OCI-LY3 (cell line): ENCODE results near the gene EXOC4.

Experiments
- H2AFZ ChIP-seq: fragments of 200-600, 300-600 bp; shearing (Covaris generic); 2 replicates; pipeline ENCODE4 v1.6.0; 2014; ENCODE audit warnings: antibody characterized with exemption, low read depth, low read length
- H3K27ac ChIP-seq: fragments of 200-600, 300-600 bp; sonication (generic); 2 replicates; pipeline ENCODE4 v1.5.1; 2014; ENCODE audit warnings: mild to moderate bottlenecking, low read length, moderate library complexity, mixed read lengths
- H3K27me3 ChIP-seq: fragments of 200-600, 300-600 bp; sonication (generic); 2 replicates; pipeline ENCODE4 v1.6.1; 2014; ENCODE audit warnings: low read depth, low read length, mixed read lengths
- H3K36me3 ChIP-seq: fragments of 200-600, 300-600 bp; sonication (generic); replicated peaks from 2 replicates; pipeline ENCODE3; 2014; ENCODE audit warnings: low read depth, low read length, mixed read lengths
- H3K4me1 ChIP-seq: fragments of 300-600, 200-600 bp; sonication (generic); 2 replicates; pipeline ENCODE4 v1.6.1; 2014; ENCODE audit warnings: low read length, mixed read lengths
- H3K4me2 ChIP-seq: fragments of 200-600, 300-600 bp; sonication (generic); 2 replicates; pipeline ENCODE4 v1.6.1; 2014; ENCODE audit warnings: low read length, mixed read lengths
- H3K4me3 ChIP-seq: fragments of 300-600, 200-600 bp; sonication (generic); 2 replicates; pipeline ENCODE4 v1.5.1; 2014; ENCODE audit warnings: antibody characterized with exemption, mild to moderate bottlenecking, low read length, moderate library complexity
- H3K79me2 ChIP-seq: fragments of 300-600, 200-600 bp; shearing (Covaris generic); 2 replicates; pipeline ENCODE4 v1.6.1; 2014; ENCODE audit warnings: mild to moderate bottlenecking, low read length, mixed read lengths
- H3K9ac ChIP-seq: fragments of 300-600, 200-600 bp; shearing (Covaris generic); 2 replicates; pipeline ENCODE4 v1.6.0; 2014; ENCODE audit warnings: mild to moderate bottlenecking, low read length, moderate library complexity
- H3K9me3 ChIP-seq: fragments of 200-600, 300-600 bp; shearing (Covaris generic); 2 replicates; pipeline ENCODE4 v1.6.1; 2014; ENCODE audit warnings: low read length, mixed read lengths; ENCODE audit not compliant: insufficient read depth
- H4K20me1 ChIP-seq: fragments of 200-600, 300-600 bp; sonication (generic); 2 replicates; pipeline ENCODE4 v1.6.1; 2016; ENCODE audit warnings: low read length, mixed read lengths; ENCODE audit not compliant: insufficient read depth
- CTCF ChIP-seq: fragments of 200-600, 300-600 bp; sonication (generic); IDR thresholded peaks from 2 replicates; pipeline ENCODE4 v1.5.1; 2014; ENCODE audit warnings: antibody characterized with exemption, low read length, low read depth
- EZH2phosphoT487 ChIP-seq: fragments of 200-600 bp; shearing (Covaris generic); IDR thresholded peaks from 2 replicates; pipeline ENCODE4 v1.6.1; 2018; ENCODE audit warnings: antibody characterized with exemption, mixed run types, low read depth

EXOC4 gene

DNA sequence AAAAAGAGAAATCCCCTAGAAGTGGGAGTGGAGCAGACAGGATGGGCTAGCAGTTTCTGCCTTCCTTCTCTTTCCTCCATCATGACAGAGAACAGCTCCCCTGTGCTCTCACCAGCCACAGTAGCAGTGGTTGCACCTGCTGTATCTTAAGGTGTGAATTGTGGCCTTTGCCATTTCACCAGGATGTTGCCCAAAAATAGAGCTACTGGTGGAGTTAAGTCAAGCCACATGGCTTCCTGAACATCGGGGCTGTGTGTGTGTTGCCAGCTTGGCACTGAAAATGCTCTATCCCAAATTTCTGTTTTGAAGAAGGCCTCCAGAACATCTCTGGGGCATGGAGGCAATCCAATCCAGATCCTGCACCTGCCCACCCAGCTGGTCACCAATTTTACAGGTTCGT, 348.7 kb downstream of the EXOC4 start:
- Histone ChIP-seq H4K20me1 (no peaks in the 10 kb centered on the region), H3K4me2 (no peak overlapping the region), H3K36me3 (no peaks in the 10 kb centered on the region), H2AFZ (no peak overlapping the region), H3K9me3 (no peaks in the 10 kb centered on the region), H3K27me3 (no peaks in the 10 kb centered on the region), H3K4me3 (no peak overlapping the region), H3K4me1 (no peaks in the 10 kb centered on the region), H3K79me2 (no peaks in the 10 kb centered on the region), H3K9ac (no peak overlapping the region), H3K27ac (no peak overlapping the region)
- no peak for TF ChIP-seq EZH2phosphoT487
- no peak for TF ChIP-seq CTCF

GRCh38 chr7:133602291-133602690, 349.4 kb downstream of the EXOC4 start:
- no peaks in the 10 kb centered on the region for H3K79me2 ChIP-seq
- H3K4me2 ChIP-seq = no peak overlapping the region
- no peaks in the 10 kb centered on the region for H3K9me3 ChIP-seq
- no peaks in the 10 kb centered on the region for H3K27me3 ChIP-seq
- H3K36me3 ChIP-seq = no peaks in the 10 kb centered on the region
- H2AFZ ChIP-seq = no peak overlapping the region
- no peaks in the 10 kb centered on the region for H3K4me1 ChIP-seq
- H3K9ac ChIP-seq = no peak overlapping the region
- TF ChIP-seq CTCF (no peak), EZH2phosphoT487 (no peak)
- no peaks in the 10 kb centered on the region for H4K20me1 ChIP-seq
- H3K27ac ChIP-seq = no peak overlapping the region
- H3K4me3 ChIP-seq = no peak overlapping the region

- no peaks in the 10 kb centered on the region for H3K4me1 ChIP-seq
- H3K27me3 ChIP-seq = no peaks in the 10 kb centered on the region
- H3K4me3 ChIP-seq = no peak overlapping the region
- no peaks in the 10 kb centered on the region for H4K20me1 ChIP-seq
- H3K79me2 ChIP-seq = no peaks in the 10 kb centered on the region
- H3K36me3 ChIP-seq = no peaks in the 10 kb centered on the region
- no peak overlapping the region for H3K9ac ChIP-seq
- TF ChIP-seq EZH2phosphoT487 (no peak), CTCF (no peak)
- H2AFZ ChIP-seq = no peak overlapping the region
- no peak overlapping the region for H3K27ac ChIP-seq
- no peaks in the 10 kb centered on the region for H3K9me3 ChIP-seq
- H3K4me2 ChIP-seq = no peak overlapping the region
Measured at GRCh38 chr7:133606991-133607390, 354.1 kb downstream of the EXOC4 start.

DNA sequence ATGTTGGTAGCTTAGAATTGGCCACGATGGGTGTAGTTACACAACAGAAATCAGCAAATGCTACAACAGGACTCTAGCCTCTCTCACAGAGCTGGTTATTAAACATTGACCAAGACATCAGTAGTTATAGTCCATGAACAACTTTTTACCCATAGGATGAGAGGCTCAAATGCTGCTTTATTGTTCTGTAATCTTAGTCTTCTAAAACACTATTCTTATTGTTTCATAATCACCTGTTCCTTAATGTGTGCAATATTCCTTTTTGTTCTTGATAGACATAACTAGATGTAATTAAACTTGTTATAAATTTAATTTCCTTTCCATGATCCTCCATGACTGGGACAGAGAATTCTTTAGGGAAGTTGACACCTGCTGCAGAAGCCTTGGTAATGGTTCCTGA, 356.9 kb downstream of the EXOC4 start:
- Histone ChIP-seq H3K79me2 (no peaks in the 10 kb centered on the region), H3K4me2 (no peak overlapping the region), H3K4me3 (no peak overlapping the region), H3K27me3 (no peaks in the 10 kb centered on the region), H3K9ac (no peak overlapping the region), H3K9me3 (no peaks in the 10 kb centered on the region), H3K36me3 (no peaks in the 10 kb centered on the region), H4K20me1 (no peaks in the 10 kb centered on the region), H3K4me1 (no peaks in the 10 kb centered on the region), H2AFZ (no peak overlapping the region), H3K27ac (no peak overlapping the region)
- TF ChIP-seq EZH2phosphoT487 = no peak
- no peak for TF ChIP-seq CTCF
